Measurements from ENCODE around the gene GPD2.

GPD2 gene

GRCh38 chr2:156437931-156438410, 1.8 kb downstream of the GPD2 start:
- H3K27ac ChIP-seq (ENCODE audit: low read depth, low read length): no peak overlapping the region
- H3K36me3 ChIP-seq (ENCODE audit: control insufficient read depth, insufficient read depth, low read length): no peaks in the 10 kb centered on the region
- H4K5ac ChIP-seq (ENCODE audit: low read length): no peak overlapping the region
- no peak overlapping the region for H4K8ac ChIP-seq (ENCODE audit: low read depth, low read length)
- H3K4me1 ChIP-seq (ENCODE audit: control insufficient read depth, low read depth, low read length): peaks cover 4% of the 10 kb centered on the region
- no peak overlapping the region for H2BK5ac ChIP-seq (ENCODE audit: low read length)
- no CpG with 5 or more reads among the region's 4 CpGs for WGBS (ENCODE audit: extremely low coverage, insufficient coverage, low lambda C conversion rate)
- H2BK15ac ChIP-seq (replicated peaks; ENCODE audit: low read depth): no peak overlapping the region
- no peak overlapping the region for H3K4me3 ChIP-seq (ENCODE audit: low read length)
- H3K79me2 ChIP-seq (ENCODE audit: control insufficient read depth, insufficient read depth, low read length): peaks cover 14% of the 10 kb centered on the region
- DNase-seq: no peak
- no peak overlapping the region for H3K18ac ChIP-seq (ENCODE audit: low read length)
- H3K4me2 ChIP-seq (ENCODE audit: low read length): no peak overlapping the region
- no peak overlapping the region for H3K4ac ChIP-seq (ENCODE audit: low read depth, low read length)
- no peak overlapping the region for H3K9ac ChIP-seq (ENCODE audit: low read length)
- no peak overlapping the region for H2BK120ac ChIP-seq (ENCODE audit: low read depth, low read length)
- peaks cover 4% of the 10 kb centered on the region for H3K79me1 ChIP-seq (ENCODE audit: low read length)
- no peak overlapping the region for H2AK5ac ChIP-seq (ENCODE audit: low read length)
- no peak overlapping the region for H3K23ac ChIP-seq (ENCODE audit: low read length)
- H3K27me3 ChIP-seq (ENCODE audit: insufficient read depth, low read length, poor library complexity): no peaks in the 10 kb centered on the region
- H3K56ac ChIP-seq (ENCODE audit: low read length): peak overlapping the region; percentile 53

DNA sequence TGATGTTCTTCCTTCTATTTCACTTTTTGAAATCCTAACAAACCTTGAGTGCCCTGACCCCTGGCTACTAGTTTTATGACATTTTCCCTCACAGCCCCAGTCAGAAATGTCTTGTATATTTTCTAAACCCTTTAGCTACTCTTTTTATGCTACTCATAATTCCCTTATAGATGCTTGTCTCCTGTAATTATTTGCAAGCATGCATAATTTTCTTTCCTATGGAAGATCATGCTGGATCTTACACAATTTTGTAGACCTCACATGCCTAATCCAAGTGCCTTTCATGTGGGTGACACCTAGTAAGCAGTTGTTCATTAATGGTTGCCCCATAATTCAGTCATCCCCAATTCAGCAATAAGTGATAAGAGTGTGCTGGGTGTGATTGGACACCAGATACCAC, 6.9 kb downstream of the GPD2 start:
- Histone ChIP-seq H2BK5ac (ENCODE audit: low read length) (no peak overlapping the region), H3K27me3 (ENCODE audit: insufficient read depth, low read length, poor library complexity) (no peaks in the 10 kb centered on the region), H3K4me3 (ENCODE audit: low read length) (no peak overlapping the region), H4K5ac (ENCODE audit: low read length) (no peak overlapping the region), H2BK15ac (replicated peaks; ENCODE audit: low read depth) (no peak overlapping the region), H3K27ac (ENCODE audit: low read depth, low read length) (no peak overlapping the region), H2BK120ac (ENCODE audit: low read depth, low read length) (no peak overlapping the region), H2AK5ac (ENCODE audit: low read length) (no peak overlapping the region), H3K9ac (ENCODE audit: low read length) (no peak overlapping the region), H4K8ac (ENCODE audit: low read depth, low read length) (no peak overlapping the region), H3K79me1 (ENCODE audit: low read length) (peaks cover 4% of the 10 kb centered on the region), H3K23ac (ENCODE audit: low read length) (no peak overlapping the region), H3K36me3 (ENCODE audit: control insufficient read depth, insufficient read depth, low read length) (no peaks in the 10 kb centered on the region), H3K79me2 (ENCODE audit: control insufficient read depth, insufficient read depth, low read length) (peaks cover 9% of the 10 kb centered on the region), H3K4me2 (ENCODE audit: low read length) (no peak overlapping the region), H3K4ac (ENCODE audit: low read depth, low read length) (no peak overlapping the region), H3K18ac (ENCODE audit: low read length) (no peak overlapping the region), H3K4me1 (ENCODE audit: control insufficient read depth, low read depth, low read length) (no peaks in the 10 kb centered on the region), H3K56ac (ENCODE audit: low read length) (no peak overlapping the region)
- no peak for DNase-seq

DNA sequence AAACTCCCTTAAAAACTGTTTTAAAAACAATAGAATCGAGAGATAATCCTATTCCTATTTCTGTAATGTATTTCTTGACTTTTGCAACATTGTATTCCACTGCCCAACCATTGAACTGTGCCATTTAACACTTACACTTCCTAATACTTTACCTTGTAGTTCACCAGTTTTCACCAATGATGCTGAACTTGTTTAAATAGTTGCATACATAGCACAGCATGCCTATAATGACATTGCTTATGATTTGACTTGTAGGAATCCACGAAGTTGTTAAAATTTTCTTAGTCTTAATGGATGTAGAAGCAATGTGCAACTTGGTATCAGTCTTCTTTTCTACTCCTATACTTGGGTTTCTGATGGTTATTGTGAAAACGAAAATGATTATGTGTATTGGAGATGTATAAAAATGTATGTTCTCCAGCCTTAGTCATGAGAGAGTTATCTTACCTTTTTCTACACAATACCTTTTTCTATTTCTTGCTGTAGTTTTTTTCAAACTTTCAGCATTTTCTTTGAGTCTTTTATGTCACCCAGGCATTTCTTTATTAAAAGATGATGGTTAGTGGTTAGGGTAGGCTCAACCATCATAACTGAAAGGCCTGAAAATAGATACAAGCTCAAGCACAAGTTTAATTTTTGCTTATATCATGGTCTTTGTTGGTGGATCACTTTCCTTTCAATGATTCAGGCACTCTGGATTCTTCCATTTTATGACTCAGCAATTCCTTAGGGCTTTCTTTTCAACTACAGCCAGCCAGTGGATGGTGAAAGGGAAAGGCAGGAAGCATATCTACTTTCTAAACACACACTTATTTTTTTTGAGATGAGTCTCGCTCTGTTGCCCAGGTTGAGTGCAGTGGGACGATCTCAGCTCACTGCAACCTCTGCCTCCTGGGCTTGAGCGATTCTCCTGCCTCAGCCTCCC, 9.4 kb downstream of the GPD2 start:
- Histone ChIP-seq H3K27me3 (ENCODE audit: insufficient read depth, low read length, poor library complexity) (no peaks in the 10 kb centered on the region), H4K8ac (ENCODE audit: low read depth, low read length) (no peak overlapping the region), H3K79me2 (ENCODE audit: control insufficient read depth, insufficient read depth, low read length) (peaks cover 4% of the 10 kb centered on the region), H2BK15ac (replicated peaks; ENCODE audit: low read depth) (no peak overlapping the region), H2BK120ac (ENCODE audit: low read depth, low read length) (no peak overlapping the region), H3K18ac (ENCODE audit: low read length) (peak overlapping the region; percentile 18), H3K4me3 (ENCODE audit: low read length) (no peak overlapping the region), H4K5ac (ENCODE audit: low read length) (no peak overlapping the region), H2BK5ac (ENCODE audit: low read length) (no peak overlapping the region), H3K9ac (ENCODE audit: low read length) (no peak overlapping the region), H2AK5ac (ENCODE audit: low read length) (no peak overlapping the region), H3K23ac (ENCODE audit: low read length) (no peak overlapping the region), H3K4me1 (ENCODE audit: control insufficient read depth, low read depth, low read length) (no peaks in the 10 kb centered on the region), H3K79me1 (ENCODE audit: low read length) (peaks cover 4% of the 10 kb centered on the region), H3K4ac (ENCODE audit: low read depth, low read length) (no peak overlapping the region), H3K36me3 (ENCODE audit: control insufficient read depth, insufficient read depth, low read length) (no peaks in the 10 kb centered on the region), H3K56ac (ENCODE audit: low read length) (no peak overlapping the region), H3K27ac (ENCODE audit: low read depth, low read length) (no peak overlapping the region), H3K4me2 (ENCODE audit: low read length) (no peak overlapping the region)
- peak; percentile 66 for DNase-seq
- no CpG with 5 or more reads among the region's 6 CpGs for WGBS (ENCODE audit: extremely low coverage, insufficient coverage, low lambda C conversion rate)

- no peak overlapping the region for H3K4ac ChIP-seq (ENCODE audit: low read depth, low read length)
- no peak overlapping the region for H2AK5ac ChIP-seq (ENCODE audit: low read length)
- no peak overlapping the region for H3K9ac ChIP-seq (ENCODE audit: low read length)
- no peak overlapping the region for H3K27ac ChIP-seq (ENCODE audit: low read depth, low read length)
- no peak overlapping the region for H3K23ac ChIP-seq (ENCODE audit: low read length)
- no peaks in the 10 kb centered on the region for H3K4me1 ChIP-seq (ENCODE audit: control insufficient read depth, low read depth, low read length)
- H2BK15ac ChIP-seq (replicated peaks; ENCODE audit: low read depth): no peak overlapping the region
- H3K56ac ChIP-seq (ENCODE audit: low read length): no peak overlapping the region
- no peak overlapping the region for H3K4me2 ChIP-seq (ENCODE audit: low read length)
- WGBS (ENCODE audit: extremely low coverage, insufficient coverage, low lambda C conversion rate): no CpG with 5 or more reads among the region's 1 CpG
- no peaks in the 10 kb centered on the region for H3K79me2 ChIP-seq (ENCODE audit: control insufficient read depth, insufficient read depth, low read length)
- H4K8ac ChIP-seq (ENCODE audit: low read depth, low read length): no peak overlapping the region
- H2BK120ac ChIP-seq (ENCODE audit: low read depth, low read length): no peak overlapping the region
- H3K27me3 ChIP-seq (ENCODE audit: insufficient read depth, low read length, poor library complexity): no peaks in the 10 kb centered on the region
- no peak overlapping the region for H4K5ac ChIP-seq (ENCODE audit: low read length)
- H3K36me3 ChIP-seq (ENCODE audit: control insufficient read depth, insufficient read depth, low read length): no peaks in the 10 kb centered on the region
- DNase-seq: no peak
- peaks cover 4% of the 10 kb centered on the region for H3K79me1 ChIP-seq (ENCODE audit: low read length)
- H3K4me3 ChIP-seq (ENCODE audit: low read length): no peak overlapping the region
- no peak overlapping the region for H3K18ac ChIP-seq (ENCODE audit: low read length)
- no peak overlapping the region for H2BK5ac ChIP-seq (ENCODE audit: low read length)
Measured at GRCh38 chr2:156447761-156448160, 11.6 kb downstream of the GPD2 start.

DNA sequence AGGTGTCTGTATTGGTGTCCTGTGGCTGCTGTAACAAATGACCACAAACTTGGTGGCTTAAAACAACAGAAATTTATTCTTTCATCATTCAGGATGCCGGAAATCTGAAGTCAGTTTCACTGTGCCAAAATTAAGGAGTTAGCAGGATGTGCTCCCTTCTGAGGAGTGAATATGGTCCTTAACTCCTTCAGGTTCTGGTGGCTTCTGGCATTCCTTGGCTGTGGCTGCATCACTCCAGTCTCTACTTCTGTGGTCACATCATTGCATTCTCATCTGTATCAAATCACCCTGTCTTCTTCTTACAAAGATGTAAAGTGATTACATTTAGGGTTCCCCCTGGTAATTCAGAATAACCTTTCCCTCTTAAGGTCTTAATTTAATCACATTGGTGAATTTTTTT, 12.6 kb downstream of the GPD2 start:
- Histone ChIP-seq H2BK120ac (ENCODE audit: low read depth, low read length) (no peak overlapping the region), H3K56ac (ENCODE audit: low read length) (no peak overlapping the region), H2AK5ac (ENCODE audit: low read length) (no peak overlapping the region), H2BK5ac (ENCODE audit: low read length) (no peak overlapping the region), H2BK15ac (replicated peaks; ENCODE audit: low read depth) (no peak overlapping the region), H3K27me3 (ENCODE audit: insufficient read depth, low read length, poor library complexity) (no peaks in the 10 kb centered on the region), H3K4ac (ENCODE audit: low read depth, low read length) (no peak overlapping the region), H3K23ac (ENCODE audit: low read length) (no peak overlapping the region), H3K4me3 (ENCODE audit: low read length) (no peak overlapping the region), H3K36me3 (ENCODE audit: control insufficient read depth, insufficient read depth, low read length) (no peaks in the 10 kb centered on the region), H3K79me1 (ENCODE audit: low read length) (peaks cover 4% of the 10 kb centered on the region), H3K27ac (ENCODE audit: low read depth, low read length) (no peak overlapping the region), H4K5ac (ENCODE audit: low read length) (no peak overlapping the region), H3K79me2 (ENCODE audit: control insufficient read depth, insufficient read depth, low read length) (no peaks in the 10 kb centered on the region), H3K9ac (ENCODE audit: low read length) (no peak overlapping the region), H3K4me1 (ENCODE audit: control insufficient read depth, low read depth, low read length) (no peaks in the 10 kb centered on the region), H3K4me2 (ENCODE audit: low read length) (no peak overlapping the region), H3K18ac (ENCODE audit: low read length) (no peak overlapping the region), H4K8ac (ENCODE audit: low read depth, low read length) (no peak overlapping the region)
- no peak for DNase-seq
- no CpG with 5 or more reads among the region's 1 CpG for WGBS (ENCODE audit: extremely low coverage, insufficient coverage, low lambda C conversion rate)

DNA sequence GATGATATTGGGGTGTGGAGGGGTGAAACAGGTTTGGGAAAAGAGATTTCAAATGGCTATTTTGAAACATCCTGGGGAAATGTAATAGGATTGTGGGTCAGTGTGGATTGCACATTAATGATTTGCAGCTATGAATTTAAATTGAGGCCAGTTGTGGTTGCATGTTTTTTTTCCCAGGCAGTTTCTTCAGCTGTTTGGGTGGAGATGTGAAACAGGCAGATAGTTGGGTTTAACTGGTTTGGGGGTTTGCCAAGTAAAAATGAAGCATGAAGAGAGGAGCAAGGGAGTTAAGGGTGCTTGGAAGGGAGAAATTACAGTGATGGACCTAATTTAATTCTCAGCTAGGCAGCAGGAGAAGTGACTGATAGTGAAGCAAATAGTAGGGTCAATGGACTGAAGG, 16.8 kb downstream of the GPD2 start:
- Histone ChIP-seq H3K79me1 (ENCODE audit: low read length) (peaks cover 6% of the 10 kb centered on the region), H3K4ac (ENCODE audit: low read depth, low read length) (no peak overlapping the region), H2BK5ac (ENCODE audit: low read length) (no peak overlapping the region), H2BK15ac (replicated peaks; ENCODE audit: low read depth) (no peak overlapping the region), H3K18ac (ENCODE audit: low read length) (no peak overlapping the region), H4K5ac (ENCODE audit: low read length) (no peak overlapping the region), H2AK5ac (ENCODE audit: low read length) (no peak overlapping the region), H3K23ac (ENCODE audit: low read length) (no peak overlapping the region), H3K27ac (ENCODE audit: low read depth, low read length) (no peak overlapping the region), H3K27me3 (ENCODE audit: insufficient read depth, low read length, poor library complexity) (no peaks in the 10 kb centered on the region), H3K36me3 (ENCODE audit: control insufficient read depth, insufficient read depth, low read length) (no peaks in the 10 kb centered on the region), H3K79me2 (ENCODE audit: control insufficient read depth, insufficient read depth, low read length) (peaks cover 4% of the 10 kb centered on the region), H4K8ac (ENCODE audit: low read depth, low read length) (no peak overlapping the region), H3K4me3 (ENCODE audit: low read length) (no peak overlapping the region), H3K56ac (ENCODE audit: low read length) (no peak overlapping the region), H2BK120ac (ENCODE audit: low read depth, low read length) (no peak overlapping the region), H3K4me1 (ENCODE audit: control insufficient read depth, low read depth, low read length) (no peaks in the 10 kb centered on the region), H3K9ac (ENCODE audit: low read length) (no peak overlapping the region), H3K4me2 (ENCODE audit: low read length) (no peak overlapping the region)
- DNase-seq: no peak
